ENCODE results near the gene NQO2.
"Not testable (repeated sequence)": the region's sequence is repeated elsewhere in the genome, so short reads cannot be mapped to it uniquely, and the experiment has no call there.

The NQO2 gene

GRCh38 chr6:3054229-3055157, 54.8 kb downstream of the NQO2 start:
- not testable (repeated sequence) for H3K4me3 ChIP-seq (ENCODE audit: low read depth, low read length); H3K9me3 ChIP-seq (ENCODE audit: control insufficient read depth, insufficient read depth, low read depth, low read length); H3K36me3 ChIP-seq (ENCODE audit: control insufficient read depth in 2 of 2, insufficient read depth in 1 of 2, low read length in 2 of 2); H3K4me1 ChIP-seq (ENCODE audit: control insufficient read depth, insufficient read depth, low read length); H3K27ac ChIP-seq (ENCODE audit: extremely low read depth, low read depth, low read length)
- CTCF ChIA-PET = interaction anchor here (0.7 to 3.4 kb wide), 5 partner anchors 53 to 199 kb away, joined by 3 to 15 read pairs (median 8); partner anchors contain the start of gene NQO2
- POLR2A ChIA-PET = interaction anchor here (0.7 kb wide), 1 partner anchor 53 kb away, joined by 3 read pairs; no protein-coding TSS in a partner anchor
- TF ChIP-seq KLF1 (tag by site-specific recombination; IDR thresholded peaks at IDR 0.05) (peak; percentile 28; the same call in 1 of the 2 replicates), PRDM1 (tag by site-specific recombination; IDR thresholded peaks at IDR 0.05) (0 out of 2 replicates have a peak, but pooled peaks have one; percentile 48)

GRCh38 chr6:3055158-3055499, 55.4 kb downstream of the NQO2 start:
- POLR2A ChIA-PET; H3K4me3 ChIP-seq (ENCODE audit: low read depth, low read length); H3K4me1 ChIP-seq (ENCODE audit: control insufficient read depth, insufficient read depth, low read length); H3K9me3 ChIP-seq (ENCODE audit: control insufficient read depth, insufficient read depth, low read depth, low read length); H3K36me3 ChIP-seq (ENCODE audit: control insufficient read depth in 2 of 2, insufficient read depth in 1 of 2, low read length in 2 of 2); H3K27ac ChIP-seq (ENCODE audit: extremely low read depth, low read depth, low read length): not testable (repeated sequence)
- CTCF ChIA-PET = interaction anchor here (0.7 to 3.4 kb wide), 4 partner anchors 53 to 199 kb away, joined by 3 to 15 read pairs (median 6); partner anchors contain the start of gene NQO2

- no peaks in the 10 kb centered on the region for H3K4me1 ChIP-seq (ENCODE audit: control insufficient read depth, insufficient read depth, low read length)
- TF ChIP-seq KLF8 (tag by site-specific recombination; IDR thresholded peaks at IDR 0.05) (no peak), ZBTB49 (tag by site-specific recombination; IDR thresholded peaks at IDR 0.05; ENCODE audit: low read depth) (no peak), ZNF2 (tag by site-specific recombination; IDR thresholded peaks at IDR 0.05) (no peak), GLIS2 (tag by site-specific recombination; IDR thresholded peaks at IDR 0.05) (no peak), ZNF274 (IDR thresholded peaks at IDR 0.05; ENCODE audit: low read length) (no peak), ZNF274 (tag by site-specific recombination; IDR thresholded peaks at IDR 0.05; ENCODE audit: borderline replicate concordance) (no peak), YY1 (tag by site-specific recombination; IDR thresholded peaks at IDR 0.05) (no peak), FEZF1 (tag by site-specific recombination; IDR thresholded peaks at IDR 0.05) (no peak), GLIS1 (tag by site-specific recombination; IDR thresholded peaks at IDR 0.05) (no peak), ZNF140 (tag by site-specific recombination; IDR thresholded peaks at IDR 0.05) (no peak)
- CTCF ChIA-PET = interaction anchor here (0.6 to 5.1 kb wide), 19 partner anchors 11 to 582 kb away, joined by 3 to 71 read pairs (median 4); partner anchors contain the start of gene NQO2
- no peak overlapping the region for H3K4me3 ChIP-seq (ENCODE audit: low read depth, low read length)
- H3K9me3 ChIP-seq (ENCODE audit: control insufficient read depth, insufficient read depth, low read depth, low read length) = no peaks in the 10 kb centered on the region
- no peak overlapping the region for H3K27ac ChIP-seq (ENCODE audit: extremely low read depth, low read depth, low read length)
- POLR2A ChIA-PET = interaction anchor here (1.1 kb wide), 1 partner anchor 64 kb away, joined by 3 read pairs; no protein-coding TSS in a partner anchor
- H3K36me3 ChIP-seq (ENCODE audit: control insufficient read depth in 2 of 2, insufficient read depth in 1 of 2, low read length in 2 of 2) = no peaks in the 10 kb centered on the region
These were observed 57.5 kb downstream of the NQO2 start for GRCh38 chr6:3057063-3057770.

GRCh38 chr6:3058957-3059356, 59.3 kb downstream of the NQO2 start:
- Histone ChIP-seq H3K27ac (ENCODE audit: extremely low read depth, low read depth, low read length) (no peak overlapping the region), H3K9me3 (ENCODE audit: control insufficient read depth, insufficient read depth, low read depth, low read length) (no peaks in the 10 kb centered on the region), H3K36me3 (ENCODE audit: control insufficient read depth in 2 of 2, insufficient read depth in 1 of 2, low read length in 2 of 2) (no peaks in the 10 kb centered on the region), H3K4me1 (ENCODE audit: control insufficient read depth, insufficient read depth, low read length) (no peaks in the 10 kb centered on the region), H3K4me3 (ENCODE audit: low read depth, low read length) (no peak overlapping the region)
- ChIA-PET CTCF (interaction anchor here (0.6 to 5.1 kb wide), 6 partner anchors 59 to 362 kb away, joined by 4 to 71 read pairs (median 6); partner anchors contain the start of gene NQO2), POLR2A (no interaction called here)
- TF ChIP-seq ZNF645 (tag by site-specific recombination; IDR thresholded peaks at IDR 0.05) = no peak
- TF ChIP-seq ZNF548 (tag by site-specific recombination; IDR thresholded peaks at IDR 0.05) = no peak
- TF ChIP-seq ZBTB6 (tag by site-specific recombination; IDR thresholded peaks at IDR 0.05) = no peak

GRCh38 chr6:3060092-3060491, 60.4 kb downstream of the NQO2 start:
- H3K4me1 ChIP-seq (ENCODE audit: control insufficient read depth, insufficient read depth, low read length); H3K36me3 ChIP-seq (ENCODE audit: control insufficient read depth in 2 of 2, insufficient read depth in 1 of 2, low read length in 2 of 2); POLR2A ChIA-PET; H3K27ac ChIP-seq (ENCODE audit: extremely low read depth, low read depth, low read length); H3K9me3 ChIP-seq (ENCODE audit: control insufficient read depth, insufficient read depth, low read depth, low read length); H3K4me3 ChIP-seq (ENCODE audit: low read depth, low read length): not testable (repeated sequence)
- CTCF ChIA-PET = interaction anchor here (0.6 to 5.1 kb wide), 6 partner anchors 61 to 241 kb away, joined by 3 to 71 read pairs (median 4); partner anchors contain the start of gene NQO2
